Endothelial cell of umbilical vein (primary cell): ENCODE data around the gene TNFRSF4. TPM values are rescaled to one million over a fixed set of nuclear protein-coding genes. Genes with fewer than 3 reads are reported as not detected.

ENCODE experiments used
- BruUV-seq: library from RNA; stranded (reverse); fragments of 400-500 nt; replicated peaks from 2 replicates; lab custom pipeline; 2021; lab: Mats Ljungman, UMichigan
- CTCF ChIA-PET: fragments of 300-600, 350-600 bp; sonication (Branson Sonifier 250); formaldehyde crosslinking; loops from one replicate; lab custom pipeline; 2021; ENCODE audit warnings: antibody characterized with exemption, inconsistent platforms; lab: Charles Lee
- POLR2A ChIA-PET: fragments of 300-600, 350-600 bp; sonication (Branson Sonifier 250); formaldehyde crosslinking; loops from one replicate; lab custom pipeline; 2021; ENCODE audit warnings: antibody characterized with exemption, inconsistent platforms; lab: Charles Lee
- DNase-seq: peaks from one replicate; pipeline ENCODE4 v3.0.0-alpha.2; 2011; ENCODE audit warnings: low read depth, low spot score
- FAIRE-seq: peaks from 2 replicates; lab custom pipeline; 2011; peaks lifted over from hg19 to GRCh38; lab: Jason Lieb, UNC
- H2AFZ ChIP-seq: 2 replicates; pipeline ENCODE4 v1.6.0; 2012; ENCODE audit warnings: low read depth, low read length, control low read depth, inconsistent platforms
- H3K27ac ChIP-seq: 2 replicates; pipeline ENCODE4 v1.5.1; 2011; ENCODE audit warnings: low read depth, mild to moderate bottlenecking, control low read depth, low read length, moderate library complexity; ENCODE audit not compliant: insufficient read depth
- H3K27me3 ChIP-seq, 2 experiments: 2 replicates each; pipeline versions ENCODE4 v1.6.0 to v1.6.1; 2011; ENCODE audit warnings: low read length in 2 of 2, mixed read lengths in 1 of 2; ENCODE audit not compliant: control insufficient read depth in 2 of 2, insufficient read depth in 2 of 2
- H3K36me3 ChIP-seq, 2 experiments: 2 replicates in 1 of 2; 3 replicates in 1 of 2; pipeline ENCODE4 v1.5.1; 2011; ENCODE audit warnings: low read length in 2 of 2, mild to moderate bottlenecking in 1 of 2, moderate library complexity in 1 of 2; ENCODE audit not compliant: control insufficient read depth in 2 of 2, insufficient read depth in 2 of 2; ENCODE audit errors: extremely low read depth in 1 of 2
- H3K4me1 ChIP-seq: 3 replicates; pipeline ENCODE4 v1.5.1; 2011; ENCODE audit warnings: mild to moderate bottlenecking, low read length; ENCODE audit not compliant: control insufficient read depth, insufficient read depth; ENCODE audit errors: extremely low read depth
- H3K4me2 ChIP-seq: 2 replicates; pipeline ENCODE4 v1.6.1; 2011; ENCODE audit warnings: low read length, control low read depth, mixed read lengths; ENCODE audit not compliant: insufficient read depth
- H3K4me3 ChIP-seq, 3 experiments: fragments of 200-600 bp in 1 of 3; sonication (generic), shearing (Covaris generic) in 1 of 3; replicated peaks in 1 of 3; 2 replicates each; pipeline ENCODE4 v1.5.1; 2011 to 2016; ENCODE audit warnings: control low read depth in 3 of 3, low read length in 3 of 3, mild to moderate bottlenecking in 2 of 3, inconsistent platforms in 1 of 3, low read depth in 1 of 3, moderate library complexity in 1 of 3; ENCODE audit not compliant: insufficient read depth in 1 of 3
- H3K79me2 ChIP-seq: 2 replicates; pipeline ENCODE4 v1.6.0; 2012; ENCODE audit warnings: low read length, inconsistent platforms; ENCODE audit not compliant: control insufficient read depth, insufficient read depth
- H3K9ac ChIP-seq: replicated peaks from 2 replicates; pipeline ENCODE3; 2011; ENCODE audit warnings: low read length, control low read depth; ENCODE audit not compliant: insufficient read depth; ENCODE audit errors: extremely low read depth
- H3K9me1 ChIP-seq: replicated peaks from 3 replicates; pipeline ENCODE4 v1.6.0; 2011; ENCODE audit warnings: mild to moderate bottlenecking, low read length; ENCODE audit not compliant: control insufficient read depth, insufficient read depth; ENCODE audit errors: extremely low read depth
- H3K9me3 ChIP-seq: replicated peaks from 2 replicates; pipeline ENCODE4 v1.5.1; 2012; ENCODE audit warnings: low read length, inconsistent platforms; ENCODE audit not compliant: control insufficient read depth, insufficient read depth
- H4K20me1 ChIP-seq: replicated peaks from 2 replicates; pipeline ENCODE3; 2011; ENCODE audit warnings: mild to moderate bottlenecking, low read length; ENCODE audit not compliant: control insufficient read depth, insufficient read depth; ENCODE audit errors: extremely low read depth
- EZH2 ChIP-seq: IDR thresholded peaks from 2 replicates; pipeline ENCODE4 v1.6.1; 2012; ENCODE audit warnings: borderline replicate concordance, low read depth, mild to moderate bottlenecking, moderate library complexity, low read length, inconsistent platforms; ENCODE audit not compliant: severe bottlenecking
- FOS ChIP-seq: IDR thresholded peaks from 2 replicates; pipeline ENCODE4 v1.6.1; 2011; ENCODE audit warnings: mild to moderate bottlenecking, low read length, moderate library complexity, borderline replicate concordance; ENCODE audit not compliant: insufficient read depth
- GATA2 ChIP-seq: IDR thresholded peaks from 2 replicates; pipeline ENCODE4 v1.7.0; 2011; ENCODE audit warnings: low read depth, mild to moderate bottlenecking, moderate library complexity, mixed read lengths, low read length; ENCODE audit not compliant: insufficient read length, insufficient read depth
- JUN ChIP-seq: IDR thresholded peaks from 2 replicates; pipeline ENCODE4 v1.6.1; 2011; ENCODE audit warnings: borderline replicate concordance, low read depth; ENCODE audit not compliant: insufficient read length, insufficient read depth
- MYC ChIP-seq: IDR thresholded peaks from one replicate; pipeline ENCODE4 v1.6.1; 2011; ENCODE audit warnings: mild to moderate bottlenecking, low read depth, low read length
- POLR2A ChIP-seq: IDR thresholded peaks from 2 replicates; pipeline ENCODE4 v1.6.1; 2012; ENCODE audit warnings: low read depth, mild to moderate bottlenecking, control low read depth, low read length
- POLR2AphosphoS5 ChIP-seq: IDR thresholded peaks from 2 replicates; pipeline ENCODE4 v1.6.1; 2012; ENCODE audit warnings: low read depth, mild to moderate bottlenecking, control low read depth, low read length, moderate library complexity; ENCODE audit not compliant: insufficient read depth
- dilution Hi-C: fragments of 300-500 bp; cut with MboI; formaldehyde crosslinking; loops from one replicate; pipeline ENCODE4 v1.15.0; 2019; ENCODE audit warnings: low sequenced_read_pairs; ENCODE audit not compliant: extremely low pct_ligation_motif_present
- intact Hi-C: fragments of 100-400 bp; cut with micrococcal nuclease; formaldehyde crosslinking; loops from one replicate; pipeline ENCODE4 v1.10.0; 2022
- polyA plus RNA-seq, 4 experiments: library from polyadenylated mRNA; depleted of rRNA in 3 of 4; stranded (reverse) in 3 of 4; unstranded in 1 of 4; fragments of >200 nt; gene quantifications; 2 replicates each; pipeline versions ENCODE4 v1.2.1 to v1.2.3, GENCODE V29; 2011 to 2012; ENCODE audit warnings: missing spikeins in 1 of 4
- total RNA-seq: library from RNA; stranded (reverse); gene quantifications from 2 replicates; pipeline ENCODE4 v1.2.3, GENCODE V29; 2021
- TF ChIP-seq, protein P1 (sequence below): IDR thresholded peaks from 2 replicates; pipeline ENCODE4 v1.6.1; 2011; ENCODE audit not compliant: insufficient read depth, insufficient read length
- TF ChIP-seq, protein P2 (sequence below), 2 donors: IDR thresholded peaks; 1 replicate in 1 of 2; 2 replicates in 1 of 2; pipeline ENCODE4 v1.5.1; 2011; ENCODE audit warnings: low read length in 2 of 2, mild to moderate bottlenecking in 2 of 2, moderate library complexity in 2 of 2, control low read depth in 1 of 2, inconsistent platforms in 1 of 2, low read depth in 1 of 2; ENCODE audit not compliant: insufficient read depth in 1 of 2; ENCODE audit errors: extremely low read depth in 1 of 2

The TNFRSF4 gene
- total and polyA plus RNA-seq, 2 donors (not counting 3 experiments of a cell fraction or from before 2014, with no cell fraction given) = 0.55 to 1.5 TPM

DNA sequence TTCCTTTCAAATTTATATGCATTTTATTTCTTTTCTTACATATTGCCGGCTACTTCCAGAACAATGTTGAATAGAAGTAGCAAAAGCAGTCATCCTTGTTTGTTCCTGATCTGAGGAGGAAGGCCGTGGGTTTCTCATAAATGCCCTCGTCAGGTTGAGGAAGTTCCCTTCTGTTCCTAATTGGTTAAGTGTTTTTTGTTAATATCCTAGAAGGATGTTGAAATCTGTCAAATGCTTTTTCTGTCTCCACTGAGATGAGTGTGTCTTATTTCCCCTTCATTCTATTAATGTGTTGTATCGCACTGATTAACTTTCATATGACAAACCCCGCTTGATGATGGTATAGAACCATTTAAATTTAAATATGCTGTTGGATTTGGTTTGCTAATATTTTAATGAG is 24.8 kb downstream of the TNFRSF4 start:
- H4K20me1 ChIP-seq = no peaks in the 10 kb centered on the region
- ChIA-PET CTCF (no interaction called here), POLR2A (no interaction called here)
- no peaks in the 10 kb centered on the region for H3K9me3 ChIP-seq
- no peak overlapping the region for H3K4me2 ChIP-seq
- H2AFZ ChIP-seq = no peak overlapping the region
- no peak for FAIRE-seq
- no peak for DNase-seq
- intact Hi-C loops = no loop called here
- peaks cover 0 to 7% of the 10 kb centered on the region in 2 experiments for H3K27me3 ChIP-seq
- H3K79me2 ChIP-seq = no peaks in the 10 kb centered on the region
- no peak overlapping the region for H3K4me3 ChIP-seq
- no peaks in the 10 kb centered on the region for H3K36me3 ChIP-seq
- TF ChIP-seq MYC = no peak
- TF ChIP-seq, protein P1, sequence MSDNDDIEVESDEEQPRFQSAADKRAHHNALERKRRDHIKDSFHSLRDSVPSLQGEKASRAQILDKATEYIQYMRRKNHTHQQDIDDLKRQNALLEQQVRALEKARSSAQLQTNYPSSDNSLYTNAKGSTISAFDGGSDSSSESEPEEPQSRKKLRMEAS = no peak
- no peak for TF ChIP-seq POLR2AphosphoS5
- no TSS peak for BruUV-seq
- no peak overlapping the region for H3K27ac ChIP-seq
- H3K4me1 ChIP-seq = no peaks in the 10 kb centered on the region
- dilution Hi-C loops = no loop called here
- no peaks in the 10 kb centered on the region for H3K9me1 ChIP-seq
- no peak overlapping the region for H3K9ac ChIP-seq

DNA sequence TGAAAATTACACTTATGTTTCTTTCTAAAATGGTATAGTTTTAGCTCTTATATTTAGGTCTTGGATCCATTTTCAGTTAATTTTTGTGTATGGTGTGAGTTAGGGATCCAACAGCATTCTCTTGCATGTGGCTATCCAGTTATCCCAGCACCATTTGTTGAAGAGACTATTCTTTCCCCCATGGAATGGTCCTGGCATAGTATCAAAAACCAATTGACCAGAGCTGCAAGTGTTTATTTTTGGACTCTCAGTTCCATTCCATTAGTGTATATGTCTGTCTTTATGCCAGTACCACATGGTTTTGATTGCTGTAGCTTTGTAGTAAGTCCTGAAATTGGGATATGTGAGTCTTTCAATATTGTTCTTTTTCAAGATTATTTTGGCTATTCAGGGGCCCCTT is 26.0 kb downstream of the TNFRSF4 start:
- intact Hi-C loops (no loop called here), dilution Hi-C loops (no loop called here)
- no TSS peak for BruUV-seq
- no peak overlapping the region for H3K4me3 ChIP-seq
- no peak for DNase-seq
- no peaks in the 10 kb centered on the region for H4K20me1 ChIP-seq
- H3K4me2 ChIP-seq = no peak overlapping the region
- no peak for FAIRE-seq
- H3K9me1 ChIP-seq = no peaks in the 10 kb centered on the region
- H3K9ac ChIP-seq = no peak overlapping the region
- no peaks in the 10 kb centered on the region for H3K4me1 ChIP-seq
- ChIA-PET POLR2A (no interaction called here), CTCF (interaction anchor here (0.6 to 1.1 kb wide), 2 partner anchors 65 to 104 kb away, joined by 3 to 4 read pairs; no protein-coding TSS in a partner anchor)
- no peaks in the 10 kb centered on the region for H3K79me2 ChIP-seq
- TF ChIP-seq JUN = no peak
- TF ChIP-seq FOS = no peak
- no peak for TF ChIP-seq EZH2
- no peak for TF ChIP-seq MYC
- no peak for TF ChIP-seq POLR2A
- TF ChIP-seq POLR2AphosphoS5 = no peak
- TF ChIP-seq, protein P1 = no peak
- TF ChIP-seq, protein P2, sequence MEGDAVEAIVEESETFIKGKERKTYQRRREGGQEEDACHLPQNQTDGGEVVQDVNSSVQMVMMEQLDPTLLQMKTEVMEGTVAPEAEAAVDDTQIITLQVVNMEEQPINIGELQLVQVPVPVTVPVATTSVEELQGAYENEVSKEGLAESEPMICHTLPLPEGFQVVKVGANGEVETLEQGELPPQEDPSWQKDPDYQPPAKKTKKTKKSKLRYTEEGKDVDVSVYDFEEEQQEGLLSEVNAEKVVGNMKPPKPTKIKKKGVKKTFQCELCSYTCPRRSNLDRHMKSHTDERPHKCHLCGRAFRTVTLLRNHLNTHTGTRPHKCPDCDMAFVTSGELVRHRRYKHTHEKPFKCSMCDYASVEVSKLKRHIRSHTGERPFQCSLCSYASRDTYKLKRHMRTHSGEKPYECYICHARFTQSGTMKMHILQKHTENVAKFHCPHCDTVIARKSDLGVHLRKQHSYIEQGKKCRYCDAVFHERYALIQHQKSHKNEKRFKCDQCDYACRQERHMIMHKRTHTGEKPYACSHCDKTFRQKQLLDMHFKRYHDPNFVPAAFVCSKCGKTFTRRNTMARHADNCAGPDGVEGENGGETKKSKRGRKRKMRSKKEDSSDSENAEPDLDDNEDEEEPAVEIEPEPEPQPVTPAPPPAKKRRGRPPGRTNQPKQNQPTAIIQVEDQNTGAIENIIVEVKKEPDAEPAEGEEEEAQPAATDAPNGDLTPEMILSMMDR (IDR thresholded peaks at IDR 0.05; ENCODE audit: extremely low read depth in 1 of 2, insufficient read depth in 1 of 2, low read depth in 1 of 2, low read length in 2 of 2) = no peak
- TF ChIP-seq GATA2 = no peak
- H3K36me3 ChIP-seq = no peaks in the 10 kb centered on the region
- peaks cover 0 to 7% of the 10 kb centered on the region in 2 experiments for H3K27me3 ChIP-seq
- H3K9me3 ChIP-seq = no peaks in the 10 kb centered on the region
- H3K27ac ChIP-seq = no peak overlapping the region
- no peak overlapping the region for H2AFZ ChIP-seq
